ENCODE results near the gene ANKZF1.
"Not testable (repeated sequence)": the region's sequence is repeated elsewhere in the genome, so short reads cannot be mapped to it uniquely, and the experiment has no call there.

The ANKZF1 gene

DNA sequence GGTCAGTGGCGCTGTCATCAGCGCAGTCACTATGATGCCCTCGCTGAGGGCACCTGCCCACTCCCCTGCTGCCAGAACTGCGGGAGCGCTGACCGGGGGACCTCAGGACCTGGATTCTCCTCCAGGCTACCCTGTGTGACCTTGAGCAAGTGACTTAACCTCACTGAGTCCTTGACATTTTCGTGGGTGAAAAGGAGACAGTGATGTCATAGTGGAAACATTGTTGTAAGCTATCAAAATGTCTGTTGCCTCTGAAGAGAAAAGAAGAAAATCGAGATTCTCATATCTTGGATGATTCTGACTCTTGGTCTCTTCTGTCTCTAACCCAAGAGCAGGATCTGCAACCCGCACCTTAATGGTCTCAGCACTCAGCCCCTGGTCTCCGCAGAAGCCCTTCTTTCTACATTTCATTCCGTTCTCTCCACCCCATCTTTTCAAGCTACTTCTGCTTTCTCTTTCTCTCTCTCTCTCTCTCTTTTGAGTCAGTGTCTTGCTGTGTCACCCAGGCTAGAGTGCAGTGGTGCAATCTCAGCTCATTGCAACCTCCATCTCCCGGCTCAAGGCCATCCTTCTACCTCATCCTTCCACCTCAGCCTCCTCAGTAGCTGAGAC, 25.1 kb downstream of the ANKZF1 start:
- DNase-seq (ENCODE audit: low spot score), result no peak

DNA sequence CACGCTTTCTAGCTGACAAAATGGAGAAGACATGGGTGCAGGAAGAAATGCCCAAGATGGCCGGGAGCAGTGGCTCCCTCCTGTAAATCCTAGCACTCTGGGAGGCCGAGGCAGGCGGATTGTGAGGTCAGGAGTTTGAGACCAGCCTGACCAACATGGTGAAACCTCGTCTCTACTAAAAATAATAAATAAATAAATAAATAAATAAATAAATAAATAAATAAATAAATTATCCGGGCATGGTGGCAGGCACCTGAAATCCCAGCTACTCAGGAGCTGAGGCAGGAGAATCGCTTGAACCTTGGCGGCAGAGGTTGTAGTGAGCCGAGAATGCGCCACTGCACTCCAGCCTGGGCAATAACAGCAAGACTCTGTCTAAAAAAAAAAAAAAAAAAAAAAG, 29.3 kb downstream of the ANKZF1 start:
- not testable (repeated sequence) for DNase-seq (ENCODE audit: low spot score)

DNA sequence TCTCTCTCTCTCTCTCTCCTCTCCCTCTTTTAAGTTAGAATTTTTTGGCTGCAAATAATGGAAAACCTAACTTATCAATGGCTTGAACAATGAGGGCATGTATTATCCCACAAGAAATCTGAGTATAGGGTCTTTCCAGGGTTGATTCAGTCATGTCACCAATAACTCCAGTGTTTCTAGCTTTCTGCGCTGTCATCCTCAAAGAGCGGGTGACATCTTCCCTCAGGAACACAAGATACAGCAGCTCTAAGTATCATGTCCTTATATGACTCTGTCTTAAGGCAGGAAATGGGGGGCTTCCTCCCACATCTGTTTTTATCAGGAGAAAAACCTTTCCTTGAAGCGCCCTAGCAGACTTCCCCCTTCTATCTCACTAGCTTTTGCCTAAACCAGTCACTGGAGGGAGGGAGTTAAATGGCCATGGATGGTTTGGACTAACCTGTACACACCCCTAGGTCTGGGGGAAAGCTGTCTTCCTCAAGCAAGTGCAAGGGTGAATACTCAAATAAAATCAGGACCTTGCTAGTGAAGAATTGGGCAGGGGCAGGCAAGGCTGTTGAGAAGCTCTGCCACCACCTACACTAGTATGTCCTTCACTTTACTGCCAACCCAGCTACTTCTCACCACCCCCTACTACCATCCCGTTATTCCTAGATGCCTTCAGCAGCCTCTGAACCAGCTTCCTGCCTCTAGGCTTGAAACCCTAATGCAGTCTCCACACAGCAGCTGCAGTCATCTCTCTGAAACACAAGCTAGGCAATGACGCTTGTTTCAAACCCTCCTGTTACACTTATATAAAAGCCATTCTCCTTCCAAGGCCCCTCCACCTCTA, 31.6 kb downstream of the ANKZF1 start:
- no peak for DNase-seq (ENCODE audit: low spot score)

DNA sequence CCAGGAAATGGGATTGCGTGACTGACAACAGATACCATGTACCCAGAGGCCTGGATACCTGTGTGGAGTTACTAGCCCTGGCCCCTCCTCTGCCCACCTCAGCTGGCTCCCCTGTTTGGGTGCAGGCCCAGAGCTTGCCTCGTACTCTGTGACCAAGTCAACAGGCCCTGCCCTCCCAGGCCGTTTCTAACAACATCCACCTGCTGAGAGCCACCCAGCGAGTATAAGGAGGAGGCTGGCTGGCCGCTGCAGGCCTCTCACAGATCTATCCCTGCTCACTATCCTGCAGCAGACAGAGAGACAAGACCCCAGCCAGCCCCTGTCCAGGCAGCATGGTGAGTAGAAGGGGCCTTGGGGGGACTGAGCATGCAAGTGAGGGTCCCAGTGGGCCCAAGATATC, 36.6 kb downstream of the ANKZF1 start:
- DNase-seq (ENCODE audit: low spot score), result no peak

DNA sequence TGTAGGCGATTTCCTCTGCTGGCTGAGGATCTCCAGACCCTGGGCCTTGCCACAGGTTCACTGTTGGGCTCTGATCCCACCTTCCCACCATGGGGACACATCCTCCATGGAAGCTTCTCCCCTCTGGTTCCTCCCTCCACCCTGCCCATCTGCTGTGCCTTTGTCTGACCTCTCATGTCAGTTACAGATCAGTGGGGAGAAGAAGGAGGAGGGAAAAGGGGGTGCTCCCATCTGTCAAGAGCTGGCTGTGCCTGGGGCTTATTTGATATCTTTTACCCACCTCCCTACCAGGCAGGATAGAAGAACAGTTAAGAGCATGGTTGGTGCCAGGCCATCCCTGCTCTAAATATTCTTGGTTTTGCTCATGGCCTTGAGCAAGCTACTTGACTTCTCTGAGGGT, 37.3 kb downstream of the ANKZF1 start:
- no peak for DNase-seq (ENCODE audit: low spot score)

DNA sequence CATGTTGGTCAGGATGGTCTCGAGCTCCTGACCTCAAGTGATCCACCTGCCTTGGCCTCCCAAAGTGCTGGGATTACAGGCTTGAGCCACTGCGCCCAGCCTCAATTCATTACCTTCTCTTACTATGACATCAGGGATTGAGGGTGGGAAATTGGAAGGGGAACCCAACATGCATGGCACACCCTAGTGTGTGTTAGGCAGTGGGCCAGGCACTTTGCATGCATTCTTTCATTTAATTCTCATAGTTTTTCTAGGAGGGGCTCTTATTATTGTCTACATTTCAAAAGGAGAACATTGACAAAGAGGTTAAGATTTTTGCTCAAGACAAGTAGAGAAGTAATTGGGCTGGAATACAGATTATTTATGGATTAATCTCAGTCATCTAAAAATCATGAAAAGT, 38.7 kb downstream of the ANKZF1 start:
- DNase-seq (ENCODE audit: low spot score), result no peak

DNA sequence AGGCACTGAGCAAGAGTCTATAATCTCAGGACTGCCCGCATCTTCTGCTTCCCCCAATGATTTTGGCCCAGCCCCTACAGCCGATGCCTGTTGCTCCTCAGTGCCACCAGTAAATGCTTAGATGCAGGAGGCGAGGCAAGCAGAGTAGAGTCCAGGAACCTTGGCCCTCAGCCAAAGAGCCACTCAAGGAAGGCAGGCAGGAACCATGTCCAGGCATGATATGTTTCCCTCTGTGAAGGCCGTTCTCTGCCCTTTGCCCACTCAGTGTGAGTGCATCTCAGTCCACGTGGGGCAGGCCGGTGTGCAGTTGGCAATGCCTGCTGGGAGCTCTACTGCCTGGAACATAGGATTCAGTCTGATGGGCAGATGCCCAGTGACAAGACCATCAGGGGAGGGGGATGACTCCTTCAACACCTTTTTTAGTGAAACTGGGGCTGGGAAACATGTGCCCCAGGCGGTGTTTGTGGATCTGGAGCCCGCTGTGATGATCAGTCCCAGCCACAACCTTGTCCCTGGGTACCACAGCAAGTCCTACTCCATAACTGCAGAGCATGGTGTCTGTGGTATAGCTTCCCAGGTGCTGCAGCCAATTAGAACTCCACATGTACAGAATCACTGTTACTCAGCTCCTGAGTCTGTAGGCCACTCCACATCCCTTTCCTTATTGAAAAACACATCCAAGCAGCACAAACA, 39.9 kb downstream of the ANKZF1 start:
- no peak for DNase-seq (ENCODE audit: low spot score)

DNA sequence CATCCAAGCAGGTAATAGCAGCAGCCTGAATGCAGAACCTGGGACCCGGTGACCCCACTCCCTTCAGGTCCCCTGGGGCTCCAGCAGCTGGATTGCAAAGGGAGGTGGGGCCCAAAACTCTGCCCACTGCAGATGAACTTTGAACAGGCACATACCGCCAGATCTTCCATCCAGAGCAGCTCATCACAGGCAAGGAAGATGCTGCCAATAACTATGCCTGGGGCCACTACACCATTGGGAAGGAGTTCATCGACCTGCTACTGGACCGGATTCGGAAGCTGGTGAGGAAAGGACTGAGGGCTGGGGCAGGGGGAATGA, 40.4 kb downstream of the ANKZF1 start:
- DNase-seq (ENCODE audit: low spot score), result no peak

DNA sequence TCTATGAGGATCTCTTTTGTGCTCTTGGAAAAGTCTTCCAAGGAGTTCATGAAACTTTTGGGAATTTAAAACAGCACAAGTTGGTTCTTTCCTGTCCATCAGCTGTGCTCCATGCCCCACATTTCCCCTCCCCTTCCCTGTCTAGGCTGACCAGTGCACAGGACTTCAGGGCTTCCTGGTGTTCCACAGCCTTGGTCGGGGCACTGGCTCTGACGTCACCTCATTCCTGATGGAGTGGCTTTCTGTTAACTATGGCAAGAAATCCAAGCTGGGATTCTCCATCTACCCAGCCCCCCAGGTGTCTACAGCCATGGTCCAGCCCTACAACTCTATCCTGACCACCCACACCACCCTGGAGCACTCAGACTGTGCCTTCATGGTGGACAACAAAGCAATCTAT, 41.4 kb downstream of the ANKZF1 start:
- DNase-seq (ENCODE audit: low spot score), result no peak

DNA sequence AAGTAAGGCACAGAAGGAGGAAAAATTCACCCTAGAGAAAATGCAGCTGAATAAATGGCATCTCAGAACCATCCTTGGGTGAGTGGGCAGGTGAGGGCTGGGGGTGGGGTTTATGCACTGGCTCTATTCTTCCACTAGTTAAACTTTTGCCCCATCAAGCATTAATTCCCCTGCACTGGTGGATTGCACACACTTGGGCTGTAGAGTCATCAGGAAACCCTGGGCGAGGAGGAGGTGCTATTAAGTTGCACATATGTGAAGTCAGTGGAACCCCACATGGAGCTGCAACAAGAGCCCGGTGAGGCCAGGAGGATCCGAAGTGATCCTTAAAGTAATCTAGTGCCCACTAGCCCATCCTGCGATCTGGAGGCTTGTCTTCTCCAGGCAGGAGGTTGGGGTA, 42.8 kb downstream of the ANKZF1 start:
- DNase-seq (ENCODE audit: low spot score), result no peak

DNA sequence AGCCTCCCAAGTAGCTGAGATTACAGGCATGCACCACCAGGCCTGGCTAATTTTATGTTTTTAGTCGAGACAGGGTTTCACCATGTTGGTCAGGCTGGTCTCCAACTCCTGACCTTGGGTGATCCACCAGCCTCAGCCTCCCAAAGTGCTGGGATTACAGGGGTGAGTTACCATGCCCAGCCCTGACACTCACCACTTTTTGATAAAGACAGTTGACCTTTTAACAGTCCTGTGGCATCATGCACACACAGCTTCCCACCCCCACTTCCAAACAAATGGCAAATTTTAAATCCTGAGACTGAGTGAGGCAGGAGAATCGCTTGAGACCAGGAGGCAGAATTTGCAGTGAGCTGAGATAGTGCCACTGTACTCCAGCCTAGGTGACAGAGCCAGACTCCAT, 43.4 kb downstream of the ANKZF1 start:
- DNase-seq (ENCODE audit: low spot score), result no peak

DNA sequence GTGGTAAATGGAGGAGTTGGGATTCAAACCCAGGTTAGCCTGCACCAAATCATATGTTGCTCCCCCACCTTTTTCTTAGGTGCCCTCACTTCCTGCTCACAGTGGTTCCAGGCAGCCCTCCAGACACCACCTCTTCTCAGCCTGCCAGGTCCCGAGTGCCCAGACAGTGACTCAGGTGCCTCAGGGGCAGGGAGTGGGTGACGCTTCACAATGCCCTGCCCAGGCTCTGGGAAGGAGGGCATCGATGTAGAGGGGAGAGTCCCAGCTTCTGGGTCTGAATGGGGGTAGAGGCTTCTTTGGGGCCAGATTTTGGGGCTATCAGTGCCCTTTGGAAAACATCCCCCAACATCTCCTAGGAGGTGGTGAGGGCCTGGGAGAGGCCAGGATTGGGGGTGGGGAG, 44.3 kb downstream of the ANKZF1 start:
- no peak for DNase-seq (ENCODE audit: low spot score)

DNA sequence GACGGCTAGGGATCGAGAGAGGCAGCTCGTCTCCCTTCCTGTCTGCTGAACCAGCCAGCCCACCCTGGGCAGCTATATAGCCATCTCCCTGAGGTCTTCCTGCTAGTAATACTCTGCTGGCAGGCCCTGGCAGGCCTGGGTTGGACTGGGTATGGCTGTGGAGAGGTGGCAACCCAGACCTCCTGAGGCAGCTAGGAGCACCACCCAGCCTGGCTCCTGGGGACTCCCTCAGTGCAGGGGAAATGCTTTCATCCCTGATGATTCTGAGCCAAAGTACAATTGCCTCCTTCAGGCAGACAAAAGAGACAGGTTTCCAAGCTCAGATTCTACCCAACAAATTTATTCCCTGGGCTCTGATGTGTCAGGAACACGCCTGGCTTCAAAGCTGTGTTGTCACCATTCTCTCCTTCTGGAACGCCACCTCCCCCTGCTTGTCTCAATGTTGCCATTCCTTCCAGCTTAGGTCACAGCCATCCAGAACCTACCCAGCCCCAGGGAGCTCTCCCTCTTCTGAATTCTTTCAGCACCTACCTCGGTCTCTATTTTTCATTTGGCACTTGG, 44.8 kb downstream of the ANKZF1 start:
- no peak for DNase-seq (ENCODE audit: low spot score)

DNA sequence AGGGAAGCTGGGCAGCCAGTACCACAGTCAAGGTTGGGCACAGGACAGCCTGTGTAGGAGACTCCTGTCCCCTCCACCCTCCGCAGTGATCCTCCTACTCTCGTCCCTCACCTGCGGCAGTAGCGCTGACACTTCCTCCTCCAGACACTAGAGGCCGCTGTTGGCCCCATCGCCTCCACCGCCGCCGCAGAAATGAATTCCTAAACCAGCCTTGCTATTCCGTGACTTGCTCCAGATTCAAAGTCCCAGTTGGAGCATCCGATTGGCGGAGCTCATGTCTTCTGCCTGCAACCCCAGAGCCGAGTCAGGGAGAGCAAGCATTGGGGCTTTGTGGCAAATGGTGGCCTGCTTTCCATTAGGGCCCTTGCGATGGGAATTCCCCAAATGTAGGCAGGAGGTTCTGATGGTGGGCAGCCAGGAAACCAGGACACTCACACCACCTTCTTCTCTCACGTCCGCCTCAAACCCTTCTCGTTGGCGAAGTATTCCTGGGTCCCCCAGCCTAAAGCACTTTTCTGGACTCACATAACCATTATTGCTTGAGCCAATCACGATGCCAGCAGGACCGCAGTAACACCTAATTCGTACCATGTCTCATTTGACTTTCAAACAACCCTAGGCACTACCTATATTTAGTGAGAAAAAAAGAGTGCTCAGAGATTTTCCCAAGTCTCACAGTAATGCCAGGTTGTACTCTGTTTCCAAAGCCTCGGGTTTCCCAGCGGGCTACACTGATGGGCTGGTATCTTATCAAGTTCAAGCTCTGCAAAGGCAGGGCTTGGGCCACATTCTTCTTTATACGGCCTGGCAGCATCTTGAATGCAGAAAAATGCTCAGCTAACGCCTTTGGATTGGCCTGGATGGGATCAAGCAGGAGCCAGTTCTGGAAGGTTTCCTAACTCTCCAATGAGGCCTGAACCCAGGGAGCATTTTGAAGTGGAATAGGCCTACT, 48.4 kb downstream of the ANKZF1 start:
- DNase-seq (ENCODE audit: low spot score), result peak; percentile 83

DNA sequence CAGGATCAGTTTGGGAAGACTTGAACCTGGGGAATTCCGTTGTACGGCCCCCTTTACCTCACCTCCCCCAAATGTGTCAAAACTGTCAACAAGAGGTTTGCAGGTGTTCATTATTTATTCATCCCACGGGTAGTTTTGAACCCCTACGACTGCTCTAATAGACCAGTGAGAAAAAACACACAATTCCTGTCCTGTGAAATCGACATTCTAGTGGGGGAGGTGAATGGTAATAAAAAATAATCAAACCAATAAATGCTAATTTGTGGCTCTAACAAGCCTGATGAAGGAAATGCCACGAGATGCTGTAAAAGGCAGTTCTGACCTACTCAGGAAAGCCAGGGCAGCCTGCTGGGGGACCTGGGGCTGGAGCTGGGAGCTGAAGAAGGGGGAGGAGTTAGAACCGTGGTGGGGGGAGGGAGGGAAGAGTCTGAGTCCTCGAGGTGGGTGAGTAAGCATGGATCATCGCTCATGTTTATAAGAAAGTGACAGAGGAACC, 49.1 kb downstream of the ANKZF1 start:
- DNase-seq (ENCODE audit: low spot score), result no peak

DNA sequence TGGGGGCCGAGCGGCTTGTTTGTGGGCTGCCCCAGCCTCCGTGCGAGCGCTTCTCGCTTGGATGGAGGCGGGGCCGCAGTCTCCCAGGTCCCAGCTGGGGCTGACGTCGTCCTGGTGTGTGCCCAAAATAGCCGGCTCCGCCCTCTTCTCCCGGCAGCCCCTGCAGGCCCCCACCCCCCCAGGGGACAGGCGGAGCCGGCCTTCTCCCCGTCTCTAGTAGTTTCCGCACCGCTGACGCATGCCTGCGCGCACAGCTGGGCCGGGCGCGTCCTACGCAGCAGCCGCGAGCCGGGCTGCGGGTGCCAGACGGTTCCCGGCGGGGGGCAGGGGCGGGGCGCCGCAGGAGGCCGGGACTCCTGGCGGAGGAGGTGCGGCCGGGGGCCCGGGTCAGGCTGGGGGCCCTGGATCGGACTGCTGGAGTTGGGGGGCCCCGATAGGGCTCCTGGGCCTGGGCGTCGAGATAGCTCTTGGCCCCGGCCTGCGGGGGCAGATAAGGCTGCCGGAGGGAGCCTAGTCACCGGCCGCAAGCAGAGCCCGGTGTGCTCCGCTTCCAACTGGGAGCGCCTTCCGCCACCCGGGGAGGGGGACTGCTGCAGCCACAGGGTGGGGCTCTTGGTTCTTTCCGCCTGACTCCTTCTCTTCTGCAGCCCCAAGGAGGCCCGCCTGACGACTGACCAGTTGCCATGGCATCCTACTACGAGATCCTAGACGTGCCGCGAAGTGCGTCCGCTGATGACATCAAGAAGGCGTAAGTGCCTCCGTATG, 49.7 kb downstream of the ANKZF1 start, which contains the start of gene DNAJB2:
Gene DNAJB2, plus strand, starts transcription at position 216 of the 765 bp plus-strand sequence. Its CDS starts 468 bp downstream, at position 684.
- DNase-seq (ENCODE audit: low spot score), result peak; percentile 99

DNA sequence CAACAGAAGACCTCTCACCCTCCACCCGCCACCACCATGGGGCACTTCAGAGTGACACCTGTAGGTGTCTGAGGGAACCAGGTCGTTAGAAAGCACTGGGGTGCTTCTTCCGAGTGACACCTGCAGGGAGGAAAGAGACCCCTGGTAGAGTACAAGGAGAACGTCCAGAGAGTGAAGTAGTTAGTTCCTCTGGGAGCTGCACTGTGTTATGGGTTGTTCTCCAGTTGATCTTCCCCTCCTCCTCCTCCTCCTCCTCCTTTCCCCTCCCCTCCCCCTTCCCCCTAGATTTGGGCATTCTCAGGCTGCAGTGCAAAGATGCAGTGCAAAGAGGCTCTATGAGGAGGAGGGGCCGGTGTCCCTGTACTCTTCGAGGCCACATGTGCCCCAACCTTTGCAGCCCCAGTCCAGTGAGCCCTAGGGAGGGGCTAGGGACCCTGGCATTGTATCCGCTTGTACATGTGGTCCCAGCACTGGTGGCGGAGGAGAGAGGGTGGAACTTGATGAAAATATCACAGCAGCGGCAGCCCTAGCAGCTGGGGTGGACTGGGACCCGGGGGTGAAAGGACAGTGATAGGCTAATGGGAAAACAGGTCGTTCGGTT, 50.4 kb downstream of the ANKZF1 start:
- no peak for DNase-seq (ENCODE audit: low spot score)

DNA sequence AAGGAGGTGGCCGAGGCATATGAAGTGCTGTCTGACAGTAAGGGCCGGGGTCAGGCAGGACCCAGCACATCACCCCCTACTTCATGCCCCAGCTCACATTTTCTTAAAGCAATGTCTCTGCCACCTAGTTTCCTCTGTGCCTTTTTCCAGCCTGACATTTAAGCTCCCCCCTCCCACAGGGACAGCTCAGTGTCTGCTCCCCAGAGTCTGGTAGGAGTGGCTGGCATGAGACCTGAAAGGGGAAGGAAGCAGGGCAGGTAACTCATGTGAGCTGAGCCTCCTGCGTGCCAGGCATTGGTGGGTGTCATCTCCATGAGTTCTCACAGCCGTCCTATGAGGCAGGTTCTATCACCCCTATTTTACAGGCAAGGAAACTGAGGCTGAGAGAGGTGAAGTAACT, 51.0 kb downstream of the ANKZF1 start:
- DNase-seq (ENCODE audit: low spot score), result no peak

DNA sequence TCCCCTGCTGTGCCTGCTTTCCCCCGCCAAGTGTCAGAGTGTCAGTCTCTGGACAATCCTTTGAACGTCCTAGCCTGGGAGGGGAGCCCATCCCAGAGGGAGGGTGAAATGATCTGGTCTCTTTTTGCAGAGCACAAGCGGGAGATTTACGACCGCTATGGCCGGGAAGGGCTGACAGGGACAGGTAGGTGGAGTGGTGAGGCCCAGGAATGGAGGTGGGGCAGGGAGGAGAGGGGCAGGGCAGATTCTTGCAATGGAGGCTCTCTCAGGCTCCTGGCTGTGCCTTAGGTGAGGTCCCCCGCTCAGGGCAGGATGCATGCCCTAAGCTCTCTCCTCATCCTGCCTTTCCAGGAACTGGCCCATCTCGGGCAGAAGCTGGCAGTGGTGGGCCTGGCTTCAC, 52.0 kb downstream of the ANKZF1 start:
- DNase-seq (ENCODE audit: low spot score), result no peak

DNA sequence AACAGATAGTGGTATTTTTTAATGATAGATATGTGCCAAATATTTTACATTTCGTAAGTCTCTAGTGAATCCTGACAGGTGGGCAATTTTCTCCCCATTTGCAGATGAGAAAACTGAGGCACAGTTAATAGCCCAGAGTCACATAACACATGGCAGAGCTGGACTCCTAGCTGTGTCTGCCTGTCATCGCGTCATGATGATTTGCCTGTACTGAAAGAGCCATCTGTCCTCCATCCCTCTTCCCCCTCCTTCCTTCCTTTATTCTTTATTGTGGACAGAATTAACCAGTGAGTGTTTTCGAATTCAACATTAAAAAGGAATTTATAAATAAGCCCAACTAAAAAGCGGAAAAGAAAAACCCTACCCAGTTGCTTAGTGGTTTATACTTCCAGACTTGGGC, 52.8 kb downstream of the ANKZF1 start:
- DNase-seq (ENCODE audit: low spot score), result peak; percentile 91
